ENCODE data around the gene UGT8. TPM values are rescaled to one million over a fixed set of nuclear protein-coding genes. Genes with fewer than 3 reads are reported as not detected.
A peak's percentile ranks its signal among the peaks of the same experiment; 100 is the strongest.
"Not testable (repeated sequence)": the region's sequence is repeated elsewhere in the genome, so short reads cannot be mapped to it uniquely, and the experiment has no call there.

UGT8 gene
- total RNA-seq, result 3.3 TPM

GRCh38 chr4:114598191-114599121 lies at the start of gene UGT8:
UGT8 (plus strand) TSS chr4:114598807; CDS start chr4:114622881, 24,074 bp downstream.
- H3K9me3 ChIP-seq (ENCODE audit: low read depth, low read length), result no peaks in the 10 kb centered on the region
- peak within 1 kb of the TSS; percentile 40 for H3K4me3 ChIP-seq (ENCODE audit: low read length)
- H3K27me3 ChIP-seq (ENCODE audit: insufficient read depth, low read length), result peaks cover 36% of the 10 kb centered on the region
- H3K4me1 ChIP-seq (ENCODE audit: insufficient read depth, low read length), result no peaks in the 10 kb centered on the region

GRCh38 chr4:114549638-114550037 lies 49.0 kb upstream of the UGT8 start:
- Histone ChIP-seq H3K27me3 (ENCODE audit: insufficient read depth, low read length) (no peaks in the 10 kb centered on the region), H3K9me3 (ENCODE audit: low read depth, low read length) (peaks cover 11% of the 10 kb centered on the region), H3K4me1 (ENCODE audit: insufficient read depth, low read length) (no peaks in the 10 kb centered on the region), H3K4me3 (ENCODE audit: low read length) (no peak overlapping the region)

- no peak overlapping the region for H3K4me3 ChIP-seq (ENCODE audit: low read length)
- no peaks in the 10 kb centered on the region for H3K4me1 ChIP-seq (ENCODE audit: insufficient read depth, low read length)
- H3K9me3 ChIP-seq (ENCODE audit: low read depth, low read length), result peaks cover 9% of the 10 kb centered on the region
- no peaks in the 10 kb centered on the region for H3K27me3 ChIP-seq (ENCODE audit: insufficient read depth, low read length)
Observed at GRCh38 chr4:114558446-114559020, 40.1 kb upstream of the UGT8 start.

GRCh38 chr4:114561590-114561989 lies 37.0 kb upstream of the UGT8 start:
- no peaks in the 10 kb centered on the region for H3K27me3 ChIP-seq (ENCODE audit: insufficient read depth, low read length)
- no peak overlapping the region for H3K4me3 ChIP-seq (ENCODE audit: low read length)
- H3K9me3 ChIP-seq (ENCODE audit: low read depth, low read length), result peaks cover 9% of the 10 kb centered on the region
- no peaks in the 10 kb centered on the region for H3K4me1 ChIP-seq (ENCODE audit: insufficient read depth, low read length)

- H3K9me3 ChIP-seq (ENCODE audit: low read depth, low read length), result peaks cover 9% of the 10 kb centered on the region
- no peaks in the 10 kb centered on the region for H3K4me1 ChIP-seq (ENCODE audit: insufficient read depth, low read length)
- no peak overlapping the region for H3K4me3 ChIP-seq (ENCODE audit: low read length)
- no peaks in the 10 kb centered on the region for H3K27me3 ChIP-seq (ENCODE audit: insufficient read depth, low read length)
Observed at GRCh38 chr4:114562176-114562904, 36.3 kb upstream of the UGT8 start.

GRCh38 chr4:114563536-114564315 lies 34.9 kb upstream of the UGT8 start:
- no peaks in the 10 kb centered on the region for H3K27me3 ChIP-seq (ENCODE audit: insufficient read depth, low read length)
- H3K4me3 ChIP-seq (ENCODE audit: low read length), result no peak overlapping the region
- peaks cover under 1% of the 10 kb centered on the region for H3K9me3 ChIP-seq (ENCODE audit: low read depth, low read length)
- H3K4me1 ChIP-seq (ENCODE audit: insufficient read depth, low read length), result no peaks in the 10 kb centered on the region

GRCh38 chr4:114577386-114577785 lies 21.2 kb upstream of the UGT8 start:
- Histone ChIP-seq H3K4me3 (ENCODE audit: low read length) (no peak overlapping the region), H3K4me1 (ENCODE audit: insufficient read depth, low read length) (no peaks in the 10 kb centered on the region), H3K27me3 (ENCODE audit: insufficient read depth, low read length) (no peaks in the 10 kb centered on the region), H3K9me3 (ENCODE audit: low read depth, low read length) (no peaks in the 10 kb centered on the region)

GRCh38 chr4:114582621-114583020 lies 16.0 kb upstream of the UGT8 start:
- no peak overlapping the region for H3K4me3 ChIP-seq (ENCODE audit: low read length)
- H3K4me1 ChIP-seq (ENCODE audit: insufficient read depth, low read length), result no peaks in the 10 kb centered on the region
- no peaks in the 10 kb centered on the region for H3K27me3 ChIP-seq (ENCODE audit: insufficient read depth, low read length)
- H3K9me3 ChIP-seq (ENCODE audit: low read depth, low read length), result no peaks in the 10 kb centered on the region

GRCh38 chr4:114588305-114588704 lies 10.3 kb upstream of the UGT8 start:
- H3K9me3 ChIP-seq (ENCODE audit: low read depth, low read length), result no peaks in the 10 kb centered on the region

GRCh38 chr4:114590360-114590759 lies 8.2 kb upstream of the UGT8 start:
- not testable (repeated sequence) for H3K9me3 ChIP-seq (ENCODE audit: low read depth, low read length); H3K4me1 ChIP-seq (ENCODE audit: insufficient read depth, low read length); H3K4me3 ChIP-seq (ENCODE audit: low read length); H3K27me3 ChIP-seq (ENCODE audit: insufficient read depth, low read length)

More at GRCh38 chr4:114588305-114588704, 10.3 kb upstream of the UGT8 start:
- H3K4me3 ChIP-seq (ENCODE audit: low read length), result no peak overlapping the region
- H3K4me1 ChIP-seq (ENCODE audit: insufficient read depth, low read length), result no peaks in the 10 kb centered on the region
- no peaks in the 10 kb centered on the region for H3K27me3 ChIP-seq (ENCODE audit: insufficient read depth, low read length)

GRCh38 chr4:114593526-114593925 lies 5.1 kb upstream of the UGT8 start:
- H3K4me3 ChIP-seq (ENCODE audit: low read length), result no peak overlapping the region
- no peaks in the 10 kb centered on the region for H3K9me3 ChIP-seq (ENCODE audit: low read depth, low read length)
- no peaks in the 10 kb centered on the region for H3K4me1 ChIP-seq (ENCODE audit: insufficient read depth, low read length)
- peaks cover 18% of the 10 kb centered on the region for H3K27me3 ChIP-seq (ENCODE audit: insufficient read depth, low read length)

GRCh38 chr4:114595207-114595606 lies 3.4 kb upstream of the UGT8 start:
- Histone ChIP-seq H3K4me1 (ENCODE audit: insufficient read depth, low read length) (no peaks in the 10 kb centered on the region), H3K4me3 (ENCODE audit: low read length) (no peak overlapping the region), H3K27me3 (ENCODE audit: insufficient read depth, low read length) (peaks cover 29% of the 10 kb centered on the region), H3K9me3 (ENCODE audit: low read depth, low read length) (no peaks in the 10 kb centered on the region)

GRCh38 chr4:114595921-114596320 lies 2.7 kb upstream of the UGT8 start:
- Histone ChIP-seq H3K27me3 (ENCODE audit: insufficient read depth, low read length) (peaks cover 36% of the 10 kb centered on the region), H3K4me1 (ENCODE audit: insufficient read depth, low read length) (no peaks in the 10 kb centered on the region), H3K9me3 (ENCODE audit: low read depth, low read length) (no peaks in the 10 kb centered on the region), H3K4me3 (ENCODE audit: low read length) (no peak overlapping the region)

GRCh38 chr4:114597410-114598115 lies 1.0 kb upstream of the UGT8 start:
- no peak overlapping the region for H3K4me3 ChIP-seq (ENCODE audit: low read length)
- H3K4me1 ChIP-seq (ENCODE audit: insufficient read depth, low read length), result no peaks in the 10 kb centered on the region
- peaks cover 36% of the 10 kb centered on the region for H3K27me3 ChIP-seq (ENCODE audit: insufficient read depth, low read length)
- no peaks in the 10 kb centered on the region for H3K9me3 ChIP-seq (ENCODE audit: low read depth, low read length)

All from mononuclear cell (primary cell).